IgD-negative memory B cell (primary cell): ENCODE measurements around the gene NELFB. TPM values are rescaled to one million over a fixed set of nuclear protein-coding genes. Genes with fewer than 3 reads are reported as not detected.
A peak's percentile ranks its signal among the peaks of the same experiment; 100 is the strongest.
"Not testable (repeated sequence)": the region's sequence is repeated elsewhere in the genome, so short reads cannot be mapped to it uniquely, and the experiment has no call there.

Source experiments
- H3K27ac Mint-ChIP-seq, 3 donors: one replicate each; pipeline ENCODE4 v1.8.0; 2020 to 2022; ENCODE audit warnings: mild to moderate bottlenecking in 3 of 3, mixed read lengths in 3 of 3, moderate library complexity in 1 of 3
- H3K27me3 Mint-ChIP-seq: one replicate; pipeline ENCODE4 v1.8.0; 2021; ENCODE audit warnings: mixed read lengths
- H3K36me3 Mint-ChIP-seq: one replicate; pipeline ENCODE4 v1.8.0; 2020; ENCODE audit warnings: mild to moderate bottlenecking, mixed read lengths
- H3K4me1 Mint-ChIP-seq, 3 donors: one replicate each; pipeline ENCODE4 v1.8.0; 2020 to 2022; ENCODE audit warnings: mixed read lengths in 3 of 3, mild to moderate bottlenecking in 1 of 3
- H3K4me3 Mint-ChIP-seq, 4 donors: one replicate each; pipeline ENCODE4 v1.8.0; 2020 to 2022; ENCODE audit warnings: mild to moderate bottlenecking in 4 of 4, mixed read lengths in 4 of 4, moderate library complexity in 3 of 4
- H3K9me3 Mint-ChIP-seq, 3 donors: one replicate each; pipeline ENCODE4 v1.8.0; 2020 to 2021; ENCODE audit warnings: mixed read lengths in 3 of 3, mild to moderate bottlenecking in 1 of 3
- polyA plus RNA-seq: library from polyadenylated mRNA; unstranded; fragments of 300-500 nt; fragmentation: Illumina TruSeq; gene quantifications from one replicate; pipeline ENCODE4 v1.2.3, GENCODE V29; 2021

The NELFB gene
- polyA plus RNA-seq, 1 donor from 2014 or later = 34.2 TPM

GRCh38 chr9:137236936-137237421 lies 18.1 kb upstream of the NELFB start:
- Mint-ChIP-seq H3K9me3 (no peaks in the 10 kb centered on the region), H3K36me3 (no peaks in the 10 kb centered on the region), H3K27me3 (no peaks in the 10 kb centered on the region), H3K27ac (peak overlapping the region in 1 of 3 donors; percentile 73), H3K4me3 (peak overlapping the region in 1 of 4 donors; percentile 37), H3K4me1 (peaks cover 11 to 15% (median 15%) of the 10 kb centered on the region in 3 donors)

DNA sequence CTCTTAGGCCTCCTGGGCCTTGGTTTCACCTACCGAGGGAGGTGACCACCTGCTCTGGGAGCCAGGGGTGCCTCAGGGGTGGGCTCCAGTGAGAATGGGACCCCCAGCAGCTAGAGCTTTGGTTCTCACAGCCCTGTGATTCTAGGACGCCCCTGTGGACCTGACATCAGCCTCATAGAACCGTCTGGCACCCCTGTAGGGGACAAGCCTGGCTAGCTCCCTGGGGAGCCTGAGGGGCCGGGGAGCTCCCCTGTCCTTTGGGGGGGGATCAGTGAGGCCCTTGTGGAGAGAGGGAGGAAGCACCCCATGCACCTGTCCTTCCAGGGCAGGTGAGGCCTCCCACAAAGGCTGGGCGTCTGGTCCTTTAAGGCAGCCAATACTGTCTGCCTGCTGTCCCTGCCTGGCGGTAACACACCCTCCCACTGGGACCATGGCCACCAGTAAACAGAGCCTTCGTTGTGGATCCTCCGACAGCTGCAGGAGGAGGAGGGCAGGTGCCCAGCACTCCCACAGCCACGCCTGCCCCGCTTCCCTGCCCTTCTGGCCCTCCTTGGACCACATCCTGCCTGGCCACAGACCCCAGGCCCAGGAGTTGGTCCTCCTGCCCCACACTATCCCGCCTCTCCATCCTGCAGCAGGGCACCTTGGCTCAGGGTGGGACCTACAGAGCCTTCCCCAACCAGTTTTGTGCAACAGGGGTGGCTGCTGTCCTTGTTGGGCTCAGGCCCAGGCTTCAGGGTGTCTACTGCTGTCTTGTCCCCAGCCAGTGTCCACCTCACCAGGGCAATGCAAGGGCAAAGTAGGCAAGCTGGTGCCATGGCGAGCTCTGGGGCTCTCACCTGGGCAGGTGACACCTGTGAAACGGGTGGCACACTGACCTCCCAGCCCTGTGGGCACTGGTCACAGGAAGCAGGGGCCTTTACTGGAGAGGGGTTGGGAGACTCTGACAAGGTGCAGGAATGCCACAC lies 17.1 kb upstream of the NELFB start:
- Mint-ChIP-seq H3K4me3 (peak overlapping the region in 1 of 4 donors; percentile 54), H3K9me3 (no peaks in the 10 kb centered on the region), H3K27ac (no peak overlapping the region)

GRCh38 chr9:137239541-137240200 lies 15.5 kb upstream of the NELFB start:
- H3K4me1 Mint-ChIP-seq = peaks cover 17 to 23% (median 19%) of the 10 kb centered on the region in 3 donors
- not testable (repeated sequence) for H3K9me3 Mint-ChIP-seq, H3K36me3 Mint-ChIP-seq, H3K27me3 Mint-ChIP-seq
- peak overlapping the region; percentile 74 to 86 (median 79) for H3K4me3 Mint-ChIP-seq
- H3K27ac Mint-ChIP-seq = peak overlapping the region in 2 of 3 donors; percentile 63 to 73

More for the DNA sequence above, 17.1 kb upstream of the NELFB start:
- Mint-ChIP-seq H3K27me3 (no peaks in the 10 kb centered on the region), H3K4me1 (peaks cover 11 to 22% (median 21%) of the 10 kb centered on the region in 3 donors), H3K36me3 (no peaks in the 10 kb centered on the region)

DNA sequence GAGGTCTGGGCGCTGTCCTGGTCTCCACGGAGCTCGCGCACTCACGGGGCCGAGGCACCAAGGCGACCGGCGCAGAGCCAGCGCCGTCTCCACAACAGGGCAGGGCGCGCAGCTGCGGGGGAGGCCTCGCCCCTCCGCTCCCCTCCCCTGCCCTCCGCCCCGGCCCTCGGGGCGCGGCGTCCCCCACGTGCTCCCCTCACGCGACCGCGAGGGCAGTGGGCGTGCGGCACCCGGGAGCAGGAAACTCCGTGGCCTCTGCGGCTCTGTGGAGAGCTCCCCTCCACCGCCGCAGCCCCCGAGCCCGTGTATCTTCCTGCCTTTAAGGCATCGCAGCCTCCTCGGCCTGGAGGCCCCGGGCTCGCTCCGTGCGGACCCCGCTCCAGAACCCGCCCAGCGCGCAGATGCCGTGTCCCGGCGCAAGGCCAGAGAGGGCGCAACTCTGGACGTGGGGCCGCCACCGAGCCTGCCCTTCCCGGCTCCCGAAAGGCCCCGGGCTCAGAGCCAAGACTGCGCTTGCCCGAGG lies 14.7 kb upstream of the NELFB start:
- H3K4me3 Mint-ChIP-seq = peak overlapping the region; percentile 83 to 86 (median 85)
- no peaks in the 10 kb centered on the region for H3K36me3 Mint-ChIP-seq
- H3K9me3 Mint-ChIP-seq = no peaks in the 10 kb centered on the region
- H3K27me3 Mint-ChIP-seq = no peaks in the 10 kb centered on the region
- peak overlapping the region in 2 of 3 donors; percentile 63 to 91 for H3K27ac Mint-ChIP-seq
- H3K4me1 Mint-ChIP-seq = peaks cover 11 to 16% (median 12%) of the 10 kb centered on the region in 3 donors

GRCh38 chr9:137240841-137241489 lies 14.2 kb upstream of the NELFB start, which contains the start of gene TUBB4B:
Gene TUBB4B, plus strand, starts transcription at chr9:137241287. Its CDS starts 74 bp downstream, at chr9:137241361.
- H3K4me1 Mint-ChIP-seq = peaks cover 11 to 15% (median 11%) of the 10 kb centered on the region in 3 donors
- H3K9me3 Mint-ChIP-seq = no peaks in the 10 kb centered on the region
- no peaks in the 10 kb centered on the region for H3K27me3 Mint-ChIP-seq
- H3K27ac Mint-ChIP-seq = peak within 1 kb of the TSS; percentile 91 to 97 (median 95)
- no peaks in the 10 kb centered on the region for H3K36me3 Mint-ChIP-seq
- H3K4me3 Mint-ChIP-seq = peak within 1 kb of the TSS; percentile 84 to 97 (median 90)

GRCh38 chr9:137241490-137242268 lies 13.4 kb upstream of the NELFB start:
- peaks cover 11 to 15% (median 11%) of the 10 kb centered on the region in 3 donors for H3K4me1 Mint-ChIP-seq
- peak overlapping the region; percentile 80 to 95 (median 91) for H3K27ac Mint-ChIP-seq
- no peaks in the 10 kb centered on the region for H3K36me3 Mint-ChIP-seq
- no peaks in the 10 kb centered on the region for H3K27me3 Mint-ChIP-seq
- peak overlapping the region; percentile 84 to 97 (median 90) for H3K4me3 Mint-ChIP-seq
- no peaks in the 10 kb centered on the region for H3K9me3 Mint-ChIP-seq

GRCh38 chr9:137242269-137243203 lies 12.6 kb upstream of the NELFB start:
- Mint-ChIP-seq H3K9me3 (no peaks in the 10 kb centered on the region), H3K27me3 (no peaks in the 10 kb centered on the region), H3K27ac (peak overlapping the region; percentile 80 to 87 (median 82)), H3K4me3 (peak overlapping the region; percentile 82 to 91 (median 86)), H3K36me3 (no peaks in the 10 kb centered on the region), H3K4me1 (peaks cover 9 to 15% (median 11%) of the 10 kb centered on the region in 3 donors)

DNA sequence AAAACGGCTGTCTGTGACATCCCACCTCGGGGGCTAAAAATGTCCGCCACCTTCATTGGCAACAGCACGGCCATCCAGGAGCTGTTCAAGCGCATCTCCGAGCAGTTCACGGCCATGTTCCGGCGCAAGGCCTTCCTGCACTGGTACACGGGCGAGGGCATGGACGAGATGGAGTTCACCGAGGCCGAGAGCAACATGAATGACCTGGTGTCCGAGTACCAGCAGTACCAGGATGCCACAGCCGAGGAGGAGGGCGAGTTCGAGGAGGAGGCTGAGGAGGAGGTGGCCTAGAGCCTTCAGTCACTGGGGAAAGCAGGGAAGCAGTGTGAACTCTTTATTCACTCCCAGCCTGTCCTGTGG lies 11.9 kb upstream of the NELFB start:
- Mint-ChIP-seq H3K4me1 (peaks cover 9 to 14% (median 11%) of the 10 kb centered on the region in 3 donors), H3K4me3 (peak overlapping the region in 2 of 4 donors; percentile 60 to 82), H3K27ac (peak overlapping the region in 1 of 3 donors; percentile 82)
- H3K9me3 Mint-ChIP-seq, H3K36me3 Mint-ChIP-seq, H3K27me3 Mint-ChIP-seq: not testable (repeated sequence)

DNA sequence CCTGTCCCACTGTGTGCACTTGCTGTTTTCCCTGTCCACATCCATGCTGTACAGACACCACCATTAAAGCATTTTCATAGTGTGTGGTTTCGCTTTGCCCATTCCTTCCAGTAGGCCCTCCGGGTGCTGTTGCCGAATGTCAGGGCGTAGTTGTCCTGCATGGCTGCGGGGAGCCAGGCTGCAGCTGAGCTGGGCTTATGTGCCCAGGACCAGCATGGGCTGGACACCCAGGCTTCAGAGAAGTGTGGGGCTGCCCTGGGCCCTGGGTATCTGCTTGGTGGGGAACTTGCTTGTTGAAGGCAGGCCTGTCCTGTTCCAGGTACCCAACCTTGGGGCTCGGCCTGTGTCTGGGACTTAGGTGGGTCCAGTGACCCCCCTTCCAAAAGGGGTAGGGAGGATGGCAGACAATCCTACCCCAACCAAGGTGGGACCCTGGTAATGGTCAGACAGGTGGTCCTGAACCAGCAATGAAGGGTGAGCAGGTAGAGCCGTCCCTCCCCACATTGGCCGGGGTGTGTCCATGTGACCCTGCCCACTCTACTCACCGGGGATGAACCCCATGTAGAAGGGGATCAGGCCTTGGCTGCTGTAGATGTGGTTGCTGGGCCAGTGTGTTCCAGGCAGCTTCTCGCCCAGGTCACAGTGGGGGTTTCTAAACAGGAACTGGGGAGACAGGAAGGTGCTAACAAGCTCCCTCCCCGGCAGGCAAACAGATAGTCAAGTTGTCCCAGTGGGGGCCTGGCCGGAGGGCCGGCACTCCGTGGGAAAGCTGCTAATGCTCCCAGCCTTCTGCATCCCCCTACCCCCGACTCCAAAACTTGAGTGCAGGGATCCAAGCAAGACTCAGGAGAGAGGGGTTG lies 11.3 kb upstream of the NELFB start:
- Mint-ChIP-seq H3K4me3 (peak overlapping the region in 2 of 4 donors; percentile 60 to 82), H3K4me1 (peaks cover 8 to 13% (median 11%) of the 10 kb centered on the region in 3 donors), H3K27me3 (no peaks in the 10 kb centered on the region), H3K27ac (peak overlapping the region in 1 of 3 donors; percentile 82), H3K9me3 (no peaks in the 10 kb centered on the region), H3K36me3 (no peaks in the 10 kb centered on the region)

DNA sequence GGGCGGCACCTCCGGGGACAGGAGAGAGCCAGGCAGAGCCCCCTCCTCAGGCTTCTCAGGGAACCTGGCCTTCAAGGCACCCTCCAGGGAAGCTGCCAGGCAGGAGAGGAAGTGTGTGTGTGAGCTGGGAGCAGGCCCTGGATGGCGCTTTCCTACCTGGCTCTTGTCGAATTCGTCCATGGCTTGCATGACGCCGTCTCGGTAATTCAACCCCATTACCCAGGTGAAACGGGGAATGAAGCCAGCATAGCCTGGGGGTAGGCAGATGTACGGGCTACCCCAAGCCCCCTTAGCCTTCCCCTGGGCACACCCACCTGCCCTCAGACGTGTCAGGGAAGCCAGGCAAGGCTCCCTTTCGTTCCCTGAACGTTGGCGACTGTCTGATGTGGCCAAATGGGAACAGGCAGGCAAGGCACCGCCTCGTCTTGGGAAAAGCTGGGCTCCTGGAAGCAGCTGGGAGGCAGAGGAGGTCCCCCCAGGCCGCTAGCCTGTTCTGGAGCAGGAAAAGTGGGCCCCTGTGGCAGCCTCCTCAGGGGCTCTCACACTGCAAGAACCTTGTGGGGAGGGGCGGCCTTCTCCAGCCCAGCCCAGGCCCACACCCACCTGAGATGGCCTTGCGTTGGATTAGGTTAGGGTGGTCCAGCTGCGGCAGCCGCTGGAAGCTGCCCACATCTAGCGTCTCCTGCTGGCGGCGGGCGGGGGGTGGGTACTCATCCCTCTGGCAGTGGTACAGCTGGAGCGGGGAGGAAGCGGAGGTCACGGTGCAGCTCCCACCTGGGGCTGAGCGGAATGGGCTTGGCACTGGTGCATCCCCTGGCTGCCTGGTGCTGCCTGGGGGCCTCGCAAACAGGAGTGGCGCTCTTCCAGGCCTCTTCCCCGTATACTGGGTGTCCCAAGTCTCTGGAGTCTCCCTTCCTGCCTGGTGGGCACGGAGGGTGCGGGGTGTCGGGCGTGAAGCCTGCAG lies 10.4 kb upstream of the NELFB start:
- Mint-ChIP-seq H3K4me1 (peaks cover 6 to 11% (median 9%) of the 10 kb centered on the region in 3 donors), H3K36me3 (no peaks in the 10 kb centered on the region), H3K27ac (peak overlapping the region in 1 of 3 donors; percentile 67), H3K27me3 (no peaks in the 10 kb centered on the region), H3K4me3 (peak overlapping the region in 1 of 4 donors; percentile 82), H3K9me3 (no peaks in the 10 kb centered on the region)
